Keratinocyte (primary cell): ENCODE measurements around the gene CD248. TPM values are rescaled to one million over a fixed set of nuclear protein-coding genes. Genes with fewer than 3 reads are reported as not detected.

Experiments used
- DNase-seq: peaks from one replicate; pipeline ENCODE4 v3.0.0-alpha.2; 2011; ENCODE audit warnings: low read depth, missing footprints, low spot score
- FAIRE-seq: peaks from 2 replicates; lab custom pipeline; 2011; peaks lifted over from hg19 to GRCh38; lab: Jason Lieb, UNC
- H2AFZ ChIP-seq: 2 replicates; pipeline ENCODE4 v1.6.0; 2012; ENCODE audit warnings: low read length, control low read depth, inconsistent platforms; ENCODE audit not compliant: control insufficient read depth
- H3K27ac ChIP-seq: 2 replicates; pipeline ENCODE4 v1.5.1; 2011; ENCODE audit warnings: low read length; ENCODE audit not compliant: control insufficient read depth, insufficient read depth
- H3K27me3 ChIP-seq: 3 replicates; pipeline ENCODE4 v1.6.0; 2011; ENCODE audit warnings: low read length; ENCODE audit not compliant: control insufficient read depth, insufficient read depth; ENCODE audit errors: extremely low read depth
- H3K36me3 ChIP-seq, 2 experiments: 2 replicates in 1 of 2; 3 replicates in 1 of 2; pipeline ENCODE4 v1.5.1; 2011; ENCODE audit warnings: low read length in 2 of 2, mild to moderate bottlenecking in 1 of 2; ENCODE audit not compliant: control insufficient read depth in 2 of 2, insufficient read depth in 2 of 2; ENCODE audit errors: extremely low read depth in 1 of 2
- H3K4me1 ChIP-seq: 3 replicates; pipeline ENCODE4 v1.5.1; 2011; ENCODE audit warnings: low read length; ENCODE audit not compliant: control insufficient read depth, insufficient read depth; ENCODE audit errors: extremely low read depth
- H3K4me2 ChIP-seq: 3 replicates; pipeline ENCODE4 v1.6.0; 2011; ENCODE audit warnings: low read depth, low read length; ENCODE audit not compliant: control insufficient read depth, insufficient read depth; ENCODE audit errors: extremely low read depth
- H3K4me3 ChIP-seq, 3 experiments: fragments of 200-600 bp in 1 of 3; sonication (generic) in 1 of 3; 2 replicates in 2 of 3; 3 replicates in 1 of 3; pipeline ENCODE4 v1.5.1; 2011 to 2016; ENCODE audit warnings: low read length in 3 of 3, mild to moderate bottlenecking in 3 of 3, control low read depth in 2 of 3, inconsistent platforms in 1 of 3, low read depth in 1 of 3, mixed read lengths in 1 of 3, mixed run types in 1 of 3, moderate library complexity in 1 of 3; ENCODE audit not compliant: control insufficient read depth in 2 of 3, insufficient read depth in 2 of 3; ENCODE audit errors: extremely low read depth in 1 of 3
- H3K79me2 ChIP-seq: 2 replicates; pipeline ENCODE4 v1.6.0; 2012; ENCODE audit warnings: low read length; ENCODE audit not compliant: control insufficient read depth, insufficient read depth
- H3K9ac ChIP-seq: 3 replicates; pipeline ENCODE4 v1.6.0; 2011; ENCODE audit warnings: low read length; ENCODE audit not compliant: control insufficient read depth, insufficient read depth; ENCODE audit errors: extremely low read depth
- H3K9me1 ChIP-seq: 3 replicates; pipeline ENCODE4 v1.6.0; 2011; ENCODE audit warnings: low read length; ENCODE audit not compliant: control insufficient read depth, insufficient read depth; ENCODE audit errors: extremely low read depth
- H3K9me3 ChIP-seq: 2 replicates; pipeline ENCODE4 v1.5.1; 2012; ENCODE audit warnings: low read depth, low read length; ENCODE audit not compliant: control insufficient read depth
- H4K20me1 ChIP-seq: 3 replicates; pipeline ENCODE4 v1.6.0; 2011; ENCODE audit warnings: low read length; ENCODE audit not compliant: control insufficient read depth, insufficient read depth; ENCODE audit errors: extremely low read depth
- EZH2 ChIP-seq: IDR thresholded peaks from one replicate; pipeline ENCODE4 v1.6.1; 2012; ENCODE audit warnings: inconsistent platforms, mild to moderate bottlenecking, low read length, moderate library complexity
- dilution Hi-C: fragments of 300-500 bp; cut with MboI; formaldehyde crosslinking; loops from one replicate; pipeline ENCODE4 v1.7.0; 2020; ENCODE audit warnings: low sequenced_read_pairs; ENCODE audit not compliant: extremely low pct_ligation_motif_present
- polyA plus RNA-seq, 5 experiments: library from polyadenylated mRNA; depleted of rRNA in 3 of 5; stranded (reverse) in 3 of 5; stranded (forward) in 1 of 5; unstranded in 1 of 5; fragments of >200 nt; gene quantifications; 1 replicate in 1 of 5; 2 replicates in 3 of 5; 3 replicates in 1 of 5; pipeline versions ENCODE4 v1.2.1 to v1.2.3, GENCODE V29; 2011 to 2012; ENCODE audit warnings: missing spikeins in 2 of 5, low read depth in 1 of 5, low replicate concordance in 1 of 5
- TF ChIP-seq, protein P1 (sequence below), 3 experiments: IDR thresholded peaks in 1 of 3; conservative IDR thresholded peaks in 1 of 3; optimal IDR thresholded peaks in 1 of 3; 2 replicates in 2 of 3; 3 replicates in 1 of 3; pipeline versions ENCODE3 to v1.5.1; 2011; ENCODE audit warnings: low read length in 3 of 3, mild to moderate bottlenecking in 3 of 3, moderate library complexity in 2 of 3, control low read depth in 1 of 3, inconsistent platforms in 1 of 3; ENCODE audit not compliant: insufficient read depth in 2 of 3; ENCODE audit errors: extremely low read depth in 1 of 3

CD248 gene
- polyA plus RNA-seq, 1 donor (not counting 4 experiments of a cell fraction or from before 2014, with no cell fraction given) = 0.12 TPM

- Histone ChIP-seq H3K79me2 (no peaks in the 10 kb centered on the region), H3K9ac (peak overlapping the region; percentile 58), H3K9me1 (no peaks in the 10 kb centered on the region), H4K20me1 (no peaks in the 10 kb centered on the region), H3K4me2 (peak overlapping the region; percentile 61), H2AFZ (peak overlapping the region; percentile 80), H3K36me3 (peaks cover 10 to 12% of the 10 kb centered on the region in 2 experiments), H3K4me1 (peaks cover 37% of the 10 kb centered on the region), H3K9me3 (no peaks in the 10 kb centered on the region), H3K4me3 (no peak overlapping the region), H3K27ac (peak overlapping the region; percentile 65), H3K27me3 (no peaks in the 10 kb centered on the region)
- dilution Hi-C loops = no loop called here
- no peak for DNase-seq
- no peak for TF ChIP-seq EZH2
- TF ChIP-seq, protein P1, sequence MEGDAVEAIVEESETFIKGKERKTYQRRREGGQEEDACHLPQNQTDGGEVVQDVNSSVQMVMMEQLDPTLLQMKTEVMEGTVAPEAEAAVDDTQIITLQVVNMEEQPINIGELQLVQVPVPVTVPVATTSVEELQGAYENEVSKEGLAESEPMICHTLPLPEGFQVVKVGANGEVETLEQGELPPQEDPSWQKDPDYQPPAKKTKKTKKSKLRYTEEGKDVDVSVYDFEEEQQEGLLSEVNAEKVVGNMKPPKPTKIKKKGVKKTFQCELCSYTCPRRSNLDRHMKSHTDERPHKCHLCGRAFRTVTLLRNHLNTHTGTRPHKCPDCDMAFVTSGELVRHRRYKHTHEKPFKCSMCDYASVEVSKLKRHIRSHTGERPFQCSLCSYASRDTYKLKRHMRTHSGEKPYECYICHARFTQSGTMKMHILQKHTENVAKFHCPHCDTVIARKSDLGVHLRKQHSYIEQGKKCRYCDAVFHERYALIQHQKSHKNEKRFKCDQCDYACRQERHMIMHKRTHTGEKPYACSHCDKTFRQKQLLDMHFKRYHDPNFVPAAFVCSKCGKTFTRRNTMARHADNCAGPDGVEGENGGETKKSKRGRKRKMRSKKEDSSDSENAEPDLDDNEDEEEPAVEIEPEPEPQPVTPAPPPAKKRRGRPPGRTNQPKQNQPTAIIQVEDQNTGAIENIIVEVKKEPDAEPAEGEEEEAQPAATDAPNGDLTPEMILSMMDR (optimal IDR thresholded peaks at IDR 0.05 in 1 of 3, IDR thresholded peaks at IDR 0.05 in 1 of 3, conservative IDR thresholded peaks at IDR 0.05 in 1 of 3; ENCODE audit: extremely low read depth in 1 of 3, insufficient read depth in 2 of 3, low read length in 3 of 3) = no peak
- peak; percentile 80 for FAIRE-seq
These were observed 10.6 kb upstream of the CD248 start for GRCh38 chr11:66327171-66328030.

DNA sequence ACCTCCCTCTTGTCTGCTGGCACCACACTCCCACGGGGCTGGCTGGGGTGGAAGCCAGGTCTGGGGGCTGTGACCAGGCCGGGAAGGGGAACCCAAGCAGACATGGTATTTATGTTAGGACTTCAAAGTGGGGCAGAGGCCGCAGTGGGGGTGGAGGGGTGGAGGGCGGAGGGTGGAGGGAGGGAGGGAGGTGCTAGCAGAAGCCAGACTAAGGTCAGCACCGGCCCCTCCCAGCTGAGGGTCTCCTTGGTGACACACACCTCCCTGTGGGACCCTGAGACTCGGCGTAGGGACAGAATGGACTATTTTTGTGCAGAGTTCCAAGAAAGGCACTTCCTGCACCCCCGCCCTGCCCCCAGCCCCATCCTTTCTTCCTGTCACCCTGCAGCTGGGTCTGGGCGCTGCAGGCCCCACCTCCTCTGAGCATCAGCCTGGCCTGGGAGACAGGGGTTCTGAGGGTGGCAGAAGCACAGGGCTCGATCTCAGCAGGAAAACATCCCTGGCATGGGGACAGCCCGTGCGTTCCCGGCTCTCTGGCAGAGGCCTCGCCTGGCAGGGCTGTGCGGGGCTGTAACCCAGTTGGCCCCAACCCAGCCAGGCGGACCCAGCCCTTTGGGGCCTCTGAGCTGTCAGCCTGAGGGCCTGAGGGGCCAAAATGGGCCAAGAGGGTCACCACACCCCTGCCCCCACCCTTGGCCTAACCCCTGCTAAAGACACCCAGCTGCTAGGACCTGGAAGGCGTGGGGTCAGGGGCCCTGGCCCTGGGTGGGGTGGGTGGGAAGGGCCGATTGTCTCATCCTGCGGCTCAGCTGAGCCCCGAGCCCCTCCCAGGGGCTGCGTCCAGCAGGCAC lies 9.6 kb upstream of the CD248 start:
- no peak overlapping the region for H3K27ac ChIP-seq
- no peak for FAIRE-seq
- H3K27me3 ChIP-seq = no peaks in the 10 kb centered on the region
- peaks cover 1 to 4% of the 10 kb centered on the region in 2 experiments for H3K36me3 ChIP-seq
- H3K4me3 ChIP-seq = no peak overlapping the region
- H4K20me1 ChIP-seq = no peaks in the 10 kb centered on the region
- DNase-seq = no peak
- no peak for TF ChIP-seq EZH2
- TF ChIP-seq, protein P1 (optimal IDR thresholded peaks at IDR 0.05 in 1 of 3, IDR thresholded peaks at IDR 0.05 in 1 of 3, conservative IDR thresholded peaks at IDR 0.05 in 1 of 3; ENCODE audit: extremely low read depth in 1 of 3, insufficient read depth in 2 of 3, low read length in 3 of 3) = no peak
- peaks cover 37% of the 10 kb centered on the region for H3K4me1 ChIP-seq
- H3K4me2 ChIP-seq = peak overlapping the region; percentile 61
- H2AFZ ChIP-seq = no peak overlapping the region
- H3K79me2 ChIP-seq = no peaks in the 10 kb centered on the region
- dilution Hi-C loops = no loop called here
- H3K9me1 ChIP-seq = no peaks in the 10 kb centered on the region
- no peaks in the 10 kb centered on the region for H3K9me3 ChIP-seq
- no peak overlapping the region for H3K9ac ChIP-seq
